Lower lobe of right lung (tissue), 2 donors: ENCODE measurements around the gene UBA5. TPM values are rescaled to one million over a fixed set of nuclear protein-coding genes. Genes with fewer than 3 reads are reported as not detected.
"Not testable (repeated sequence)": the region's sequence is repeated elsewhere in the genome, so short reads cannot be mapped to it uniquely, and the experiment has no call there.

Experiments
- ATAC-seq, 2 donors: fragments of 200-7000 bp; cut with Tn5 transposase; one replicate each; pipeline ENCODE4 v1.9.1; 2020 to 2022; ENCODE audit warnings: mild to moderate bottlenecking in 2 of 2, moderate library complexity in 2 of 2
- DNase-seq: peaks from one replicate; pipeline ENCODE4 v3.0.0-alpha.2; 2020
- H3K27ac ChIP-seq: fragments of 200-600 bp; one replicate; pipeline ENCODE4 v1.8.0; 2022
- H3K27me3 ChIP-seq: fragments of 200-600 bp; one replicate; pipeline ENCODE4 v1.8.0; 2022; ENCODE audit warnings: low read depth
- H3K36me3 ChIP-seq: fragments of 200-600 bp; one replicate; pipeline ENCODE4 v1.8.0; 2022; ENCODE audit warnings: mild to moderate bottlenecking
- H3K4me1 ChIP-seq: fragments of 200-600 bp; one replicate; pipeline ENCODE4 v1.8.0; 2022
- H3K4me3 ChIP-seq: fragments of 200-600 bp; one replicate; pipeline ENCODE4 v1.8.0; 2022; ENCODE audit warnings: mild to moderate bottlenecking
- H3K9me3 ChIP-seq: fragments of 200-600 bp; one replicate; pipeline ENCODE4 v1.8.0; 2022
- CTCF ChIP-seq: fragments of 200-600 bp; IDR thresholded peaks from one replicate; pipeline ENCODE4 v1.8.0; 2022; ENCODE audit warnings: antibody characterized with exemption, mild to moderate bottlenecking
- intact Hi-C: fragments of 100-400 bp; cut with DNase I; formaldehyde crosslinking; loops from one replicate; pipeline ENCODE4 v1.11.0; 2022
- long read RNA-seq: library from polyadenylated mRNA; unstranded; transcript quantifications from one replicate; pipeline ENCODE4 v2.0.0, GENCODE V29; 2021
- total RNA-seq: library from RNA; stranded (reverse); fragmentation: NEBNext Ultra II Directional; extraction: Animal tissue kit (Norgen Biotek cat#: 25700); gene quantifications from one replicate; pipeline ENCODE4 v1.2.1, GENCODE V29; 2021
- donor health status: DM: no; HTN: yes; CAD: no; lungs with severe emphysema.

The UBA5 gene
- total RNA-seq: 27.2 TPM
- long read RNA-seq, transcript UBA5-202 (12 exons, 3,705 nt): major isoform, 42 of 48 reads
- long read RNA-seq, partial matches to known transcripts: 1 of 48 reads
- long read RNA-seq, other reads (novel, unspliced or antisense): 5 of 48 reads

GRCh38 chr3:132660052-132660810 is at the start of gene UBA5:
Gene UBA5 (plus strand): TSS chr3:132660329. CDS start chr3:132660538, 209 bp downstream.
- no peak for TF ChIP-seq CTCF
- ATAC-seq: peak; percentile 89 to 91
- DNase-seq: peak; percentile 79
- H3K4me3 ChIP-seq: peak within 1 kb of the TSS; percentile 89
- no peaks in the 10 kb centered on the region for H3K9me3 ChIP-seq
- peak within 1 kb of the TSS; percentile 95 for H3K27ac ChIP-seq
- intact Hi-C loops: no loop called here
- H3K27me3 ChIP-seq: no peaks in the 10 kb centered on the region
- H3K4me1 ChIP-seq: peaks cover 41% of the 10 kb centered on the region
- no peaks in the 10 kb centered on the region for H3K36me3 ChIP-seq

- H3K27me3 ChIP-seq, intact Hi-C loops, H3K4me3 ChIP-seq, H3K9me3 ChIP-seq, ATAC-seq, H3K27ac ChIP-seq, H3K4me1 ChIP-seq, DNase-seq, H3K36me3 ChIP-seq: not testable (repeated sequence)
Measured at GRCh38 chr3:132615301-132615700, 44.8 kb upstream of the UBA5 start.

DNA sequence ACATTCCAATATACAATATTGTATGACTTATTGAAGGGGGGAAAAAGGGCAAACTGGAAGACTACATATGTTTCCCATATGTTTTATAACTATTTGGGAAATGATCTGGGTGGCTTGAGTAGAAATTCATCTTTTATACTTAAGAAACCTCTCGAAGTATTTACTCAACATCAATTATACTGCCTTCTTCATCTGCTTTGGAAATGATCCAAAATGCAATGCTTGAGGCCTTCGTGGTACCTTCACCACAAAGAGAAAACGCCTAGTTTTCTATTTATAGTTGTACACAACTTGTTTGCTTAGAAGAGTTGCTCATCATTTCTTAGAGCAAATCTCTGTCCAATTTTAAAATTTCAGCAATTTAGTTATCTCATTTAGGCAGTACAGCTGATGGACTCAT is 44.2 kb upstream of the UBA5 start:
- no peak for ATAC-seq
- no peak for TF ChIP-seq CTCF
- H3K27ac ChIP-seq: no peak overlapping the region
- no peaks in the 10 kb centered on the region for H3K27me3 ChIP-seq
- no peak overlapping the region for H3K4me3 ChIP-seq
- H3K4me1 ChIP-seq: no peaks in the 10 kb centered on the region
- no peaks in the 10 kb centered on the region for H3K9me3 ChIP-seq
- H3K36me3 ChIP-seq: peaks cover 4% of the 10 kb centered on the region
- intact Hi-C loops: no loop called here
- no peak for DNase-seq

DNA sequence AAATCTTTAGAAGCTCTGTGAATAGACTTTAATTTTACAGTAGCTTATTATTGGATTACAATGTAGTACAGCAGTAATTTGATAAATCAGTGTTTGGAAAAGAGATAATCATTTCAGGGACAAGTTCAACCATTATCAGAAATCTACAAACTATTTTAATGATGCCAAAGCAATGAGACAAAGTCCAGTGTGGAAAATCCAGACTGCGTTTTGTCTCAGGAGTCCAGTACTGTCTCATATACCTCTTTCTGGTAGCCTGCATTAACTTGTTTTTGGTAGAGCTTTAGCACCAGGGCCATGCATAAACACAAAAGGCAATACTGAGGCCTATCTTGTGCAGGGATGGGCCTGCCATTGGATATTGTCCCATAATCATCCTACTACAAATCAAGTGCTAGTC is 43.3 kb upstream of the UBA5 start:
- intact Hi-C loops: no loop called here
- no peaks in the 10 kb centered on the region for H3K27me3 ChIP-seq
- DNase-seq (no peak), ATAC-seq (no peak)
- no peaks in the 10 kb centered on the region for H3K9me3 ChIP-seq
- no peak overlapping the region for H3K4me3 ChIP-seq
- H3K27ac ChIP-seq: no peak overlapping the region
- TF ChIP-seq CTCF: no peak
- no peaks in the 10 kb centered on the region for H3K4me1 ChIP-seq
- H3K36me3 ChIP-seq: peaks cover 4% of the 10 kb centered on the region

DNA sequence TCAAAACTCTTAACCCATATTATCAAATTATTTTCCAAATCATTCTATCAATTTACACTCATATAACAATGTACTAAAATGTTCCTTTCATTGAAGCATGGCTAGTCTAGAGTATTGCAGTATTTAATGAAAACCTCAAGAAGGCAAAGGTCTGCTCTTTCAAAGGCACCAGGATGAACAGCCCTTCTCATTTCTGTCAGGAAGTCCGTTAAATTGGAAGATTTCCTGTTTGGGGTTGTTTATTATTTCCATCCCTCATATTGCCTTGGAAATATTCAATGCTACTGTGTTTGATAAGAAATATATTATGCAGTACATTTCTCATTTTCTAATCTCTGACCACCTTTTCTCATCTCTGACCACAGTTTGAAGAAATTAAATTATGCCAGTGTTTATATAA is 38.0 kb upstream of the UBA5 start:
- ATAC-seq: no peak
- H3K36me3 ChIP-seq: peaks cover 19% of the 10 kb centered on the region

More for the DNA sequence above, 38.0 kb upstream of the UBA5 start:
- no peak for TF ChIP-seq CTCF
- Histone ChIP-seq H3K9me3 (no peaks in the 10 kb centered on the region), H3K27me3 (no peaks in the 10 kb centered on the region), H3K27ac (no peak overlapping the region), H3K4me1 (no peaks in the 10 kb centered on the region), H3K4me3 (no peak overlapping the region)
- intact Hi-C loops: no loop called here
- DNase-seq: no peak
